Activated CD8-positive, alpha-beta memory T cell treated with anti-CD3 and anti-CD28 coated beads, Interleukin-2, amount 10 ng/mL, durations not matched to agents 7 days and 5 days (primary cell): ENCODE data around the gene SLC44A3. TPM values are rescaled to one million over a fixed set of nuclear protein-coding genes. Genes with fewer than 3 reads are reported as not detected.

ENCODE experiments used
- total RNA-seq, 2 experiments: library from RNA; stranded (reverse); gene quantifications; one replicate each; pipeline ENCODE4 v1.2.3, GENCODE V29; 2021

Gene SLC44A3
- total RNA-seq, 2 experiments from 2014 or later: not detected

Other genes with a start within 250 kb of the SLC44A3 start
- 1 to 10 TPM; 3.5 to 4.6 TPM for gene CNN3, start 106.8 kb downstream of the SLC44A3 start, total RNA-seq